H9 (cell line): ENCODE results near the gene ACACA. TPM values are rescaled to one million over a fixed set of nuclear protein-coding genes. Genes with fewer than 3 reads are reported as not detected.

Experiments used
- DNase-seq: peaks from one replicate; pipeline ENCODE4 v3.0.0-alpha.2; 2017
- H2AFZ ChIP-seq: one replicate; pipeline ENCODE4 v1.6.1; 2013; ENCODE audit warnings: mild to moderate bottlenecking, low read length, control low read depth, moderate library complexity
- H2AK5ac ChIP-seq: 2 replicates; pipeline ENCODE4 v1.6.1; 2013; ENCODE audit warnings: low read length, control low read depth, mixed read lengths; ENCODE audit not compliant: insufficient read length
- H2BK120ac ChIP-seq: one replicate; pipeline ENCODE4 v1.6.1; 2013; ENCODE audit warnings: low read depth, mild to moderate bottlenecking, low read length, control low read depth, inconsistent platforms; ENCODE audit not compliant: poor library complexity, severe bottlenecking
- H2BK12ac ChIP-seq: 2 replicates; pipeline ENCODE4 v1.6.1; 2013; ENCODE audit warnings: low read length, control low read depth, mixed read lengths, low read depth; ENCODE audit not compliant: insufficient read length
- H2BK15ac ChIP-seq: 2 replicates; pipeline ENCODE4 v1.6.1; 2013; ENCODE audit warnings: low read depth, low read length, control low read depth
- H2BK20ac ChIP-seq: one replicate; pipeline ENCODE4 v1.6.1; 2013; ENCODE audit warnings: low read depth, mild to moderate bottlenecking, low read length, control low read depth, inconsistent platforms; ENCODE audit not compliant: poor library complexity, severe bottlenecking
- H2BK5ac ChIP-seq: 2 replicates; pipeline ENCODE4 v1.6.1; 2013; ENCODE audit warnings: low read length, control low read depth, mixed read lengths; ENCODE audit not compliant: insufficient read length
- H3K14ac ChIP-seq: 2 replicates; pipeline ENCODE4 v1.6.1; 2013; ENCODE audit warnings: low read length, control low read depth; ENCODE audit not compliant: insufficient read depth
- H3K18ac ChIP-seq: 2 replicates; pipeline ENCODE4 v1.6.1; 2013; ENCODE audit warnings: low read depth, mild to moderate bottlenecking, mixed read lengths, low read length, control low read depth; ENCODE audit not compliant: insufficient read length
- H3K23ac ChIP-seq: 2 replicates; pipeline ENCODE4 v1.6.1; 2013; ENCODE audit warnings: low read length, control low read depth, mixed read lengths, low read depth; ENCODE audit not compliant: insufficient read length
- H3K23me2 ChIP-seq: 2 replicates; pipeline ENCODE4 v1.6.1; 2013; ENCODE audit warnings: low read depth, mild to moderate bottlenecking, mixed read lengths, low read length, control low read depth; ENCODE audit not compliant: insufficient read length, poor library complexity, severe bottlenecking
- H3K27ac ChIP-seq: 2 replicates; pipeline ENCODE4 v1.5.1; 2013; ENCODE audit warnings: low read length, control low read depth, mixed read lengths, low read depth; ENCODE audit not compliant: insufficient read length
- H3K27me3 ChIP-seq: 2 replicates; pipeline ENCODE4 v1.6.1; 2013; ENCODE audit warnings: low read length, control low read depth, inconsistent platforms; ENCODE audit not compliant: insufficient read depth
- H3K4ac ChIP-seq: 2 replicates; pipeline ENCODE4 v1.6.1; 2013; ENCODE audit warnings: low read depth, mild to moderate bottlenecking, control low read depth, inconsistent platforms, low read length, moderate library complexity
- H3K4me1 ChIP-seq: 2 replicates; pipeline ENCODE4 v1.6.1; 2013; ENCODE audit warnings: low read length, control low read depth, inconsistent platforms; ENCODE audit not compliant: insufficient read depth
- H3K4me2 ChIP-seq: 2 replicates; pipeline ENCODE4 v1.6.1; 2013; ENCODE audit warnings: low read length, control low read depth, mixed read lengths; ENCODE audit not compliant: insufficient read length, insufficient read depth
- H3K56ac ChIP-seq: 2 replicates; pipeline ENCODE4 v1.6.1; 2013; ENCODE audit warnings: low read depth, mild to moderate bottlenecking, mixed read lengths, low read length, control low read depth; ENCODE audit not compliant: insufficient read length
- H3K79me1 ChIP-seq: 2 replicates; pipeline ENCODE4 v1.6.1; 2013; ENCODE audit warnings: low read depth, mild to moderate bottlenecking, moderate library complexity, low read length, control low read depth, inconsistent platforms; ENCODE audit not compliant: insufficient read depth, poor library complexity, severe bottlenecking
- H3K79me2 ChIP-seq: 2 replicates; pipeline ENCODE4 v1.6.1; 2013; ENCODE audit warnings: low read length, control low read depth, inconsistent platforms; ENCODE audit not compliant: insufficient read depth
- H3K9ac ChIP-seq: 2 replicates; pipeline ENCODE4 v1.6.1; 2013; ENCODE audit warnings: low read length, control low read depth, mixed read lengths; ENCODE audit not compliant: insufficient read length; ENCODE audit errors: extremely low read depth
- H3K9me3 ChIP-seq: one replicate; pipeline ENCODE4 v1.6.1; 2013; ENCODE audit warnings: low read depth, low read length, inconsistent platforms; ENCODE audit not compliant: control insufficient read depth
- H3T11ph ChIP-seq: one replicate; pipeline ENCODE4 v1.6.1; 2013; ENCODE audit warnings: mild to moderate bottlenecking, low read length, control low read depth, inconsistent platforms
- H4K20me1 ChIP-seq: one replicate; pipeline ENCODE4 v1.6.1; 2013; ENCODE audit not compliant: control insufficient read depth, insufficient read length, insufficient read depth
- H4K5ac ChIP-seq: 2 replicates; pipeline ENCODE4 v1.6.1; 2013; ENCODE audit warnings: low read depth, mild to moderate bottlenecking, mixed read lengths, low read length, control low read depth; ENCODE audit not compliant: insufficient read length
- H4K8ac ChIP-seq: replicated peaks from 2 replicates; pipeline ENCODE4 v1.6.1; 2013; ENCODE audit warnings: low read length, control low read depth, mixed read lengths, low read depth; ENCODE audit not compliant: insufficient read length
- H4K91ac ChIP-seq: 2 replicates; pipeline ENCODE4 v1.6.1; 2013; ENCODE audit warnings: low read depth, mild to moderate bottlenecking, moderate library complexity, mixed read lengths, low read length, control low read depth; ENCODE audit not compliant: insufficient read length
- H3K27ac Mint-ChIP-seq, 3 experiments: 2 replicates in 2 of 3; 3 replicates in 1 of 3; pipeline ENCODE4 v1.8.0; 2020 to 2021; ENCODE audit warnings: mixed read lengths in 3 of 3, mild to moderate bottlenecking in 1 of 3, moderate library complexity in 1 of 3
- H3K27me3 Mint-ChIP-seq: 2 replicates; pipeline ENCODE4 v1.8.0; 2021; ENCODE audit warnings: low read depth, mild to moderate bottlenecking, moderate library complexity, mixed read lengths
- H3K36me3 Mint-ChIP-seq, 3 experiments: 2 replicates in 2 of 3; 3 replicates in 1 of 3; pipeline ENCODE4 v1.8.0; 2020 to 2021; ENCODE audit warnings: low read depth in 3 of 3, mixed read lengths in 3 of 3; ENCODE audit not compliant: insufficient read depth in 1 of 3
- H3K4me1 Mint-ChIP-seq, 2 experiments: 2 replicates each; pipeline ENCODE4 v1.8.0; 2020; ENCODE audit warnings: mixed read lengths in 2 of 2
- H3K4me3 Mint-ChIP-seq, 2 experiments: 2 replicates in 1 of 2; 3 replicates in 1 of 2; pipeline ENCODE4 v1.8.0; 2020 to 2021; ENCODE audit warnings: mild to moderate bottlenecking in 2 of 2, mixed read lengths in 2 of 2, moderate library complexity in 1 of 2
- H3K9me3 Mint-ChIP-seq, 2 experiments: 2 replicates in 1 of 2; 3 replicates in 1 of 2; pipeline ENCODE4 v1.8.0; 2020; ENCODE audit warnings: mild to moderate bottlenecking in 2 of 2, mixed read lengths in 2 of 2, moderate library complexity in 1 of 2
- CTCF ChIP-seq: fragments of 200-600 bp; sonication (generic); conservative IDR thresholded peaks from 3 replicates; pipeline ENCODE4 v1.8.0; 2021; ENCODE audit warnings: antibody characterized with exemption, mild to moderate bottlenecking
- WGBS: extraction: QIAGEN DNeasy Blood & Tissue Kit; methylation state at CpG from one replicate; pipeline ENCODE4 v1.1.7; 2013; ENCODE audit warnings: missing lambda C conversion rate, low lambda C conversion rate, mixed read lengths; ENCODE audit not compliant: insufficient read length; ENCODE audit errors: extremely low coverage; 5-methylcytosine and 5-hydroxymethylcytosine counted together
- total RNA-seq: library from RNA; stranded (reverse); gene quantifications from 2 replicates; pipeline ENCODE4 v1.2.1, GENCODE V29; 2021

The ACACA gene
- total RNA-seq, 1 experiment from 2014 or later, result 135 TPM

GRCh38 chr17:37060094-37060493, 346.5 kb downstream of the ACACA start:
- Histone ChIP-seq H3K4ac (no peak overlapping the region), H3K9ac (no peak overlapping the region), H3K23ac (no peak overlapping the region), H4K5ac (no peak overlapping the region), H3K27ac (no peak overlapping the region), H2BK12ac (no peak overlapping the region), H3K18ac (no peak overlapping the region), H2BK15ac (no peak overlapping the region), H2BK20ac (no peak overlapping the region), H3K23me2 (no peaks in the 10 kb centered on the region), H2AFZ (no peak overlapping the region), H2AK5ac (no peak overlapping the region), H3K4me2 (no peak overlapping the region), H4K8ac (no peak overlapping the region), H3K79me2 (no peaks in the 10 kb centered on the region), H2BK120ac (no peak overlapping the region), H2BK5ac (no peak overlapping the region), H3K4me1 (peaks cover 17% of the 10 kb centered on the region), H3K9me3 (no peaks in the 10 kb centered on the region), H3K14ac (no peak overlapping the region), H3K56ac (no peak overlapping the region), H3K27me3 (no peaks in the 10 kb centered on the region; the same call in 1 of the 2 replicates), H4K91ac (no peak overlapping the region), H4K20me1 (no peaks in the 10 kb centered on the region), H3K79me1 (no peaks in the 10 kb centered on the region), H3T11ph (no peak overlapping the region)
- no peak overlapping the region for H3K4me3 Mint-ChIP-seq
- H3K27ac Mint-ChIP-seq, result peak overlapping the region; percentile 50 to 74 (median 71); a peak in 4 of 7 replicates
- no peaks in the 10 kb centered on the region for H3K27me3 Mint-ChIP-seq
- WGBS, result no CpG with 5 or more reads among the region's 6 CpGs
- H3K4me1 Mint-ChIP-seq, result peaks cover 45 to 52% of the 10 kb centered on the region in 2 experiments
- H3K36me3 Mint-ChIP-seq, result peaks cover 0 to 21% (median 15%) of the 10 kb centered on the region in 3 experiments; a peak in 6 of 7 replicates
- DNase-seq, result no peak
- TF ChIP-seq CTCF, result no peak
- H3K9me3 Mint-ChIP-seq, result no peaks in the 10 kb centered on the region; a peak in 1 of 5 replicates
